ENCODE data around the gene RRP1B. TPM values are rescaled to one million over a fixed set of nuclear protein-coding genes. Genes with fewer than 3 reads are reported as not detected.

RRP1B gene
- total RNA-seq, 3 donors from 2014 or later: 11.1 to 22.5 (median 14.8) TPM

GRCh38 chr21:43689556-43690337, 30.4 kb downstream of the RRP1B start:
- DNase-seq: no peak
- H3K36me3 ChIP-seq (ENCODE audit: low read depth): peaks cover 4% of the 10 kb centered on the region
- H3K4me3 ChIP-seq: no peak overlapping the region
- TF ChIP-seq CTCF (IDR thresholded peaks at IDR 0.05): no peak
- intact Hi-C loops (cut with DNase I, micrococcal nuclease): no loop called here
- no peaks in the 10 kb centered on the region for H3K9me3 ChIP-seq
- no peak for ATAC-seq
- H3K4me1 ChIP-seq (ENCODE audit: low read depth): no peaks in the 10 kb centered on the region

GRCh38 chr21:43690346-43690745, 31.0 kb downstream of the RRP1B start:
- Histone ChIP-seq H3K9me3 (no peaks in the 10 kb centered on the region), H3K4me3 (no peak overlapping the region), H3K36me3 (ENCODE audit: low read depth) (peaks cover 4% of the 10 kb centered on the region), H3K4me1 (ENCODE audit: low read depth) (no peaks in the 10 kb centered on the region)
- no peak for TF ChIP-seq CTCF (IDR thresholded peaks at IDR 0.05)
- no peak for DNase-seq
- no peak for ATAC-seq
- intact Hi-C loops (cut with DNase I, micrococcal nuclease): no loop called here

GRCh38 chr21:43691086-43691795, 31.9 kb downstream of the RRP1B start:
- no peak overlapping the region for H3K4me3 ChIP-seq
- no peak for ATAC-seq
- intact Hi-C loops (cut with DNase I, micrococcal nuclease): no loop called here
- peaks cover 4% of the 10 kb centered on the region for H3K36me3 ChIP-seq (ENCODE audit: low read depth)
- no peaks in the 10 kb centered on the region for H3K4me1 ChIP-seq (ENCODE audit: low read depth)
- TF ChIP-seq CTCF (IDR thresholded peaks at IDR 0.05): no peak
- H3K9me3 ChIP-seq: no peaks in the 10 kb centered on the region
- no peak for DNase-seq

- H3K4me3 ChIP-seq: no peak overlapping the region
- no peaks in the 10 kb centered on the region for H3K4me1 ChIP-seq (ENCODE audit: low read depth)
- no peak for ATAC-seq
- H3K36me3 ChIP-seq (ENCODE audit: low read depth): peaks cover 4% of the 10 kb centered on the region
- no peaks in the 10 kb centered on the region for H3K9me3 ChIP-seq
- TF ChIP-seq CTCF (IDR thresholded peaks at IDR 0.05): no peak
- intact Hi-C loops (cut with DNase I, micrococcal nuclease): no loop called here
- no peak for DNase-seq
Measured at GRCh38 chr21:43691801-43692200, 32.4 kb downstream of the RRP1B start.

GRCh38 chr21:43692949-43693348, 33.6 kb downstream of the RRP1B start:
- ATAC-seq: no peak
- H3K4me3 ChIP-seq: no peak overlapping the region
- peaks cover 4% of the 10 kb centered on the region for H3K36me3 ChIP-seq (ENCODE audit: low read depth)
- intact Hi-C loops (cut with DNase I, micrococcal nuclease): no loop called here
- no peaks in the 10 kb centered on the region for H3K9me3 ChIP-seq
- H3K4me1 ChIP-seq (ENCODE audit: low read depth): no peaks in the 10 kb centered on the region
- DNase-seq: no peak
- TF ChIP-seq CTCF (IDR thresholded peaks at IDR 0.05): no peak

All from mucosa of descending colon (tissue), 3 donors.